ENCODE results near the gene COG4. TPM values are rescaled to one million over a fixed set of nuclear protein-coding genes. Genes with fewer than 3 reads are reported as not detected.

The COG4 gene
- total RNA-seq, 3 donors from 2014 or later, result 36.4 to 46.1 (median 41.3) TPM

DNA sequence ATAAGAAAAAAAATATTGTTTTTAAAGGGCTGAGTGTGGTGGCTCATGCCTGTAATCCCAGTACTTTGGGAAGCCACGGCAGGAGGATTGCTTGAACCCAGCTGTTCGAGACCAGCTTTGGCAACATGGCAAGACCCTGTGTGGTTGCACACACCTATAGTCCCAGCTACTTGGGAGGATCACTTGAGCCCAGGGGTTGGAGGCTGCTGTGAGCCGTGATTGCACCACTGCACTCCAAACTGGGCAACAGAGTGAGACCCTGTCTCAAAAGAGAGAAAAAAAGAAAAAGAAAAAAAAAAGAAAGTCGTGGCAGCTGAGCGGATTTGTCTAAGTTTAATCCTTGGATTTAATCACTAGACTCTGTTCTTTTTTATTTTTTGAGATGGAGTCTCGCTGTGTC is 75.3 kb downstream of the COG4 start:
- Histone ChIP-seq H3K4me3 (no peak overlapping the region), H3K4me1 (no peaks in the 10 kb centered on the region), H3K9me3 (no peaks in the 10 kb centered on the region), H3K27me3 (no peaks in the 10 kb centered on the region), H3K27ac (no peak overlapping the region), H3K36me3 (no peaks in the 10 kb centered on the region)
- no peak for DNase-seq (ENCODE audit: low spot score in 2 of 2)
- TF ChIP-seq, protein P1, sequence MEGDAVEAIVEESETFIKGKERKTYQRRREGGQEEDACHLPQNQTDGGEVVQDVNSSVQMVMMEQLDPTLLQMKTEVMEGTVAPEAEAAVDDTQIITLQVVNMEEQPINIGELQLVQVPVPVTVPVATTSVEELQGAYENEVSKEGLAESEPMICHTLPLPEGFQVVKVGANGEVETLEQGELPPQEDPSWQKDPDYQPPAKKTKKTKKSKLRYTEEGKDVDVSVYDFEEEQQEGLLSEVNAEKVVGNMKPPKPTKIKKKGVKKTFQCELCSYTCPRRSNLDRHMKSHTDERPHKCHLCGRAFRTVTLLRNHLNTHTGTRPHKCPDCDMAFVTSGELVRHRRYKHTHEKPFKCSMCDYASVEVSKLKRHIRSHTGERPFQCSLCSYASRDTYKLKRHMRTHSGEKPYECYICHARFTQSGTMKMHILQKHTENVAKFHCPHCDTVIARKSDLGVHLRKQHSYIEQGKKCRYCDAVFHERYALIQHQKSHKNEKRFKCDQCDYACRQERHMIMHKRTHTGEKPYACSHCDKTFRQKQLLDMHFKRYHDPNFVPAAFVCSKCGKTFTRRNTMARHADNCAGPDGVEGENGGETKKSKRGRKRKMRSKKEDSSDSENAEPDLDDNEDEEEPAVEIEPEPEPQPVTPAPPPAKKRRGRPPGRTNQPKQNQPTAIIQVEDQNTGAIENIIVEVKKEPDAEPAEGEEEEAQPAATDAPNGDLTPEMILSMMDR (IDR thresholded peaks at IDR 0.05), result no peak
- no peak for TF ChIP-seq POLR2AphosphoS5 (IDR thresholded peaks at IDR 0.05)
- no peak for TF ChIP-seq POLR2A (IDR thresholded peaks at IDR 0.05)
- intact Hi-C loops (cut with DNase I; ENCODE audit: low total_unique reads), result loop anchor here (10.0 kb wide), 1 partner anchor 343 kb away; no protein-coding TSS in a partner anchor

GRCh38 chr16:70444249-70445063 is 78.9 kb downstream of the COG4 start:
- TF ChIP-seq POLR2AphosphoS5 (IDR thresholded peaks at IDR 0.05) (no peak), POLR2A (IDR thresholded peaks at IDR 0.05) (no peak)
- TF ChIP-seq, protein P1 (IDR thresholded peaks at IDR 0.05), result no peak
- Histone ChIP-seq H3K9me3 (no peaks in the 10 kb centered on the region), H3K4me3 (no peak overlapping the region), H3K4me1 (no peaks in the 10 kb centered on the region), H3K27ac (peak overlapping the region in 1 of 2 donors; percentile 43), H3K36me3 (no peaks in the 10 kb centered on the region), H3K27me3 (no peaks in the 10 kb centered on the region)
- DNase-seq (ENCODE audit: low spot score in 2 of 2), result no peak
- intact Hi-C loops (cut with DNase I; ENCODE audit: low total_unique reads), result loop anchor here (10.0 kb wide), 1 partner anchor 340 kb away; no protein-coding TSS in a partner anchor

DNA sequence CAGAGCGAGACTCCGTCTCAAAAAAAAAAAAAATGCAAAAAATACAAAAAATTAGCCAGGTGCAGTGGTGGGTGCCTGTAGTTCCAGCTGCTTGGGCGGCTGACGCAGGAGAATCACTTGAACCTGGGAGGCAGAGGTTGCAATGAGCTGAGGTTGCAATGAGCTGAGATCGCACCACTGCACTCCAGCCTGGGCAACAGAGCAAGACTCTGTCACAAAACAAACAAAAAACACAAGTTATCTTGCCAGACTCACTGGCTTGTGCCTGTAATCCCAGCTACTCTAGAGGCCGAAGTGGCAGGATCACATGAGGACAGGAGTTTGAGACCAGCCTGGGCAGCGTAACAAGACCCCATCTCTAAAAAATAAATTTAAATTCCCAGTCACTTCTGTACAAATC is 81.0 kb downstream of the COG4 start:
- Histone ChIP-seq H3K27ac (no peak overlapping the region), H3K9me3 (no peaks in the 10 kb centered on the region), H3K36me3 (no peaks in the 10 kb centered on the region), H3K4me3 (no peak overlapping the region), H3K4me1 (peaks cover 2 to 5% of the 10 kb centered on the region in 2 donors), H3K27me3 (no peaks in the 10 kb centered on the region)
- intact Hi-C loops (cut with DNase I; ENCODE audit: low total_unique reads), result loop anchor here (10.0 kb wide), 1 partner anchor 338 kb away; no protein-coding TSS in a partner anchor
- TF ChIP-seq POLR2AphosphoS5 (IDR thresholded peaks at IDR 0.05) (no peak), POLR2A (IDR thresholded peaks at IDR 0.05) (no peak)
- TF ChIP-seq, protein P1 (IDR thresholded peaks at IDR 0.05), result no peak
- DNase-seq (ENCODE audit: low spot score in 2 of 2), result no peak

GRCh38 chr16:70441406-70441990 is 81.9 kb downstream of the COG4 start:
- DNase-seq (ENCODE audit: low spot score in 2 of 2), result no peak
- intact Hi-C loops (cut with DNase I; ENCODE audit: low total_unique reads), result loop anchor here (10.0 kb wide), 1 partner anchor 337 kb away; no protein-coding TSS in a partner anchor
- TF ChIP-seq POLR2A (IDR thresholded peaks at IDR 0.05), result no peak
- TF ChIP-seq, protein P1 (IDR thresholded peaks at IDR 0.05), result no peak
- no peak for TF ChIP-seq POLR2AphosphoS5 (IDR thresholded peaks at IDR 0.05)

More at GRCh38 chr16:70441406-70441990, 81.9 kb downstream of the COG4 start:
- H3K4me1 ChIP-seq, result peaks cover 2 to 5% of the 10 kb centered on the region in 2 donors
- H3K36me3 ChIP-seq, result no peaks in the 10 kb centered on the region
- no peak overlapping the region for H3K4me3 ChIP-seq
- no peaks in the 10 kb centered on the region for H3K27me3 ChIP-seq
- no peak overlapping the region for H3K27ac ChIP-seq
- no peaks in the 10 kb centered on the region for H3K9me3 ChIP-seq

Data from breast epithelium (tissue), 4 donors.